H9 (cell line): ENCODE measurements around the gene FEM1C. TPM values are rescaled to one million over a fixed set of nuclear protein-coding genes. Genes with fewer than 3 reads are reported as not detected.

Experiments
- DNase-seq: peaks from one replicate; pipeline ENCODE4 v3.0.0-alpha.2; 2017
- H2AFZ ChIP-seq: one replicate; pipeline ENCODE4 v1.6.1; 2013; ENCODE audit warnings: mild to moderate bottlenecking, low read length, control low read depth, moderate library complexity
- H2AK5ac ChIP-seq: 2 replicates; pipeline ENCODE4 v1.6.1; 2013; ENCODE audit warnings: low read length, control low read depth, mixed read lengths; ENCODE audit not compliant: insufficient read length
- H2BK120ac ChIP-seq: one replicate; pipeline ENCODE4 v1.6.1; 2013; ENCODE audit warnings: low read depth, mild to moderate bottlenecking, low read length, control low read depth, inconsistent platforms; ENCODE audit not compliant: poor library complexity, severe bottlenecking
- H2BK12ac ChIP-seq: 2 replicates; pipeline ENCODE4 v1.6.1; 2013; ENCODE audit warnings: low read length, control low read depth, mixed read lengths, low read depth; ENCODE audit not compliant: insufficient read length
- H2BK15ac ChIP-seq: 2 replicates; pipeline ENCODE4 v1.6.1; 2013; ENCODE audit warnings: low read depth, low read length, control low read depth
- H2BK20ac ChIP-seq: one replicate; pipeline ENCODE4 v1.6.1; 2013; ENCODE audit warnings: low read depth, mild to moderate bottlenecking, low read length, control low read depth, inconsistent platforms; ENCODE audit not compliant: poor library complexity, severe bottlenecking
- H2BK5ac ChIP-seq: 2 replicates; pipeline ENCODE4 v1.6.1; 2013; ENCODE audit warnings: low read length, control low read depth, mixed read lengths; ENCODE audit not compliant: insufficient read length
- H3K14ac ChIP-seq: 2 replicates; pipeline ENCODE4 v1.6.1; 2013; ENCODE audit warnings: low read length, control low read depth; ENCODE audit not compliant: insufficient read depth
- H3K18ac ChIP-seq: 2 replicates; pipeline ENCODE4 v1.6.1; 2013; ENCODE audit warnings: low read depth, mild to moderate bottlenecking, mixed read lengths, low read length, control low read depth; ENCODE audit not compliant: insufficient read length
- H3K23ac ChIP-seq: 2 replicates; pipeline ENCODE4 v1.6.1; 2013; ENCODE audit warnings: low read length, control low read depth, mixed read lengths, low read depth; ENCODE audit not compliant: insufficient read length
- H3K23me2 ChIP-seq: 2 replicates; pipeline ENCODE4 v1.6.1; 2013; ENCODE audit warnings: low read depth, mild to moderate bottlenecking, mixed read lengths, low read length, control low read depth; ENCODE audit not compliant: insufficient read length, poor library complexity, severe bottlenecking
- H3K27ac ChIP-seq: 2 replicates; pipeline ENCODE4 v1.5.1; 2013; ENCODE audit warnings: low read length, control low read depth, mixed read lengths, low read depth; ENCODE audit not compliant: insufficient read length
- H3K27me3 ChIP-seq: 2 replicates; pipeline ENCODE4 v1.6.1; 2013; ENCODE audit warnings: low read length, control low read depth, inconsistent platforms; ENCODE audit not compliant: insufficient read depth
- H3K4ac ChIP-seq: 2 replicates; pipeline ENCODE4 v1.6.1; 2013; ENCODE audit warnings: low read depth, mild to moderate bottlenecking, control low read depth, inconsistent platforms, low read length, moderate library complexity
- H3K4me1 ChIP-seq: 2 replicates; pipeline ENCODE4 v1.6.1; 2013; ENCODE audit warnings: low read length, control low read depth, inconsistent platforms; ENCODE audit not compliant: insufficient read depth
- H3K4me2 ChIP-seq: 2 replicates; pipeline ENCODE4 v1.6.1; 2013; ENCODE audit warnings: low read length, control low read depth, mixed read lengths; ENCODE audit not compliant: insufficient read length, insufficient read depth
- H3K56ac ChIP-seq: 2 replicates; pipeline ENCODE4 v1.6.1; 2013; ENCODE audit warnings: low read depth, mild to moderate bottlenecking, mixed read lengths, low read length, control low read depth; ENCODE audit not compliant: insufficient read length
- H3K79me1 ChIP-seq: 2 replicates; pipeline ENCODE4 v1.6.1; 2013; ENCODE audit warnings: low read depth, mild to moderate bottlenecking, moderate library complexity, low read length, control low read depth, inconsistent platforms; ENCODE audit not compliant: insufficient read depth, poor library complexity, severe bottlenecking
- H3K79me2 ChIP-seq: 2 replicates; pipeline ENCODE4 v1.6.1; 2013; ENCODE audit warnings: low read length, control low read depth, inconsistent platforms; ENCODE audit not compliant: insufficient read depth
- H3K9ac ChIP-seq: 2 replicates; pipeline ENCODE4 v1.6.1; 2013; ENCODE audit warnings: low read length, control low read depth, mixed read lengths; ENCODE audit not compliant: insufficient read length; ENCODE audit errors: extremely low read depth
- H3K9me3 ChIP-seq: one replicate; pipeline ENCODE4 v1.6.1; 2013; ENCODE audit warnings: low read depth, low read length, inconsistent platforms; ENCODE audit not compliant: control insufficient read depth
- H3T11ph ChIP-seq: one replicate; pipeline ENCODE4 v1.6.1; 2013; ENCODE audit warnings: mild to moderate bottlenecking, low read length, control low read depth, inconsistent platforms
- H4K20me1 ChIP-seq: one replicate; pipeline ENCODE4 v1.6.1; 2013; ENCODE audit not compliant: control insufficient read depth, insufficient read length, insufficient read depth
- H4K5ac ChIP-seq: 2 replicates; pipeline ENCODE4 v1.6.1; 2013; ENCODE audit warnings: low read depth, mild to moderate bottlenecking, mixed read lengths, low read length, control low read depth; ENCODE audit not compliant: insufficient read length
- H4K8ac ChIP-seq: replicated peaks from 2 replicates; pipeline ENCODE4 v1.6.1; 2013; ENCODE audit warnings: low read length, control low read depth, mixed read lengths, low read depth; ENCODE audit not compliant: insufficient read length
- H4K91ac ChIP-seq: 2 replicates; pipeline ENCODE4 v1.6.1; 2013; ENCODE audit warnings: low read depth, mild to moderate bottlenecking, moderate library complexity, mixed read lengths, low read length, control low read depth; ENCODE audit not compliant: insufficient read length
- H3K27ac Mint-ChIP-seq, 3 experiments: 2 replicates in 2 of 3; 3 replicates in 1 of 3; pipeline ENCODE4 v1.8.0; 2020 to 2021; ENCODE audit warnings: mixed read lengths in 3 of 3, mild to moderate bottlenecking in 1 of 3, moderate library complexity in 1 of 3
- H3K27me3 Mint-ChIP-seq: 2 replicates; pipeline ENCODE4 v1.8.0; 2021; ENCODE audit warnings: low read depth, mild to moderate bottlenecking, moderate library complexity, mixed read lengths
- H3K36me3 Mint-ChIP-seq, 3 experiments: 2 replicates in 2 of 3; 3 replicates in 1 of 3; pipeline ENCODE4 v1.8.0; 2020 to 2021; ENCODE audit warnings: low read depth in 3 of 3, mixed read lengths in 3 of 3; ENCODE audit not compliant: insufficient read depth in 1 of 3
- H3K4me1 Mint-ChIP-seq, 2 experiments: 2 replicates each; pipeline ENCODE4 v1.8.0; 2020; ENCODE audit warnings: mixed read lengths in 2 of 2
- H3K4me3 Mint-ChIP-seq, 2 experiments: 2 replicates in 1 of 2; 3 replicates in 1 of 2; pipeline ENCODE4 v1.8.0; 2020 to 2021; ENCODE audit warnings: mild to moderate bottlenecking in 2 of 2, mixed read lengths in 2 of 2, moderate library complexity in 1 of 2
- H3K9me3 Mint-ChIP-seq, 2 experiments: 2 replicates in 1 of 2; 3 replicates in 1 of 2; pipeline ENCODE4 v1.8.0; 2020; ENCODE audit warnings: mild to moderate bottlenecking in 2 of 2, mixed read lengths in 2 of 2, moderate library complexity in 1 of 2
- CTCF ChIP-seq: fragments of 200-600 bp; sonication (generic); conservative IDR thresholded peaks from 3 replicates; pipeline ENCODE4 v1.8.0; 2021; ENCODE audit warnings: antibody characterized with exemption, mild to moderate bottlenecking
- WGBS: extraction: QIAGEN DNeasy Blood & Tissue Kit; methylation state at CpG from one replicate; pipeline ENCODE4 v1.1.7; 2013; ENCODE audit warnings: missing lambda C conversion rate, low lambda C conversion rate, mixed read lengths; ENCODE audit not compliant: insufficient read length; ENCODE audit errors: extremely low coverage; 5-methylcytosine and 5-hydroxymethylcytosine counted together
- total RNA-seq: library from RNA; stranded (reverse); gene quantifications from 2 replicates; pipeline ENCODE4 v1.2.1, GENCODE V29; 2021

FEM1C gene
- total RNA-seq, 1 experiment from 2014 or later = 15.2 TPM

GRCh38 chr5:115573133-115573532, 28.6 kb upstream of the FEM1C start:
- H3K4ac ChIP-seq = no peak overlapping the region
- H3K56ac ChIP-seq = no peak overlapping the region
- no CpG with 5 or more reads among the region's 2 CpGs for WGBS
- no peak overlapping the region for H2BK20ac ChIP-seq
- H2BK15ac ChIP-seq = no peak overlapping the region
- Mint-ChIP-seq H3K9me3 (no peaks in the 10 kb centered on the region; a peak in 1 of 5 replicates), H3K27ac (no peak overlapping the region), H3K4me3 (no peak overlapping the region), H3K27me3 (no peaks in the 10 kb centered on the region), H3K36me3 (0 out of 7 replicates have a peak, but pooled peaks cover 0 to 4% (median 0%) of the 10 kb centered on the region in 3 experiments), H3K4me1 (peaks cover 9 to 12% of the 10 kb centered on the region in 2 experiments)
- H2AFZ ChIP-seq = no peak overlapping the region
- H3K4me2 ChIP-seq = no peak overlapping the region
- no peak overlapping the region for H2BK12ac ChIP-seq
- H3K27ac ChIP-seq = no peak overlapping the region
- no peak overlapping the region for H2BK120ac ChIP-seq
- no peak overlapping the region for H3K23ac ChIP-seq
- TF ChIP-seq CTCF = no peak
- no peak overlapping the region for H4K8ac ChIP-seq
- no peaks in the 10 kb centered on the region for H3K27me3 ChIP-seq
- H4K91ac ChIP-seq = no peak overlapping the region
- no peaks in the 10 kb centered on the region for H3K79me2 ChIP-seq
- H2AK5ac ChIP-seq = no peak overlapping the region
- H3T11ph ChIP-seq = no peak overlapping the region
- no peaks in the 10 kb centered on the region for H3K4me1 ChIP-seq
- H3K14ac ChIP-seq = no peak overlapping the region
- no peak overlapping the region for H3K18ac ChIP-seq
- no peak for DNase-seq
- no peak overlapping the region for H3K9ac ChIP-seq
- H4K5ac ChIP-seq = no peak overlapping the region
- no peaks in the 10 kb centered on the region for H3K79me1 ChIP-seq
- H4K20me1 ChIP-seq = no peaks in the 10 kb centered on the region
- H2BK5ac ChIP-seq = no peak overlapping the region
- H3K23me2 ChIP-seq = no peaks in the 10 kb centered on the region
- H3K9me3 ChIP-seq = no peaks in the 10 kb centered on the region
